CD4-positive, alpha-beta T cell (primary cell): ENCODE results near the gene PRDM16. TPM values are rescaled to one million over a fixed set of nuclear protein-coding genes. Genes with fewer than 3 reads are reported as not detected.

Experiments used
- ATAC-seq: fragments of 200-7000 bp; cut with Tn5 transposase; one replicate; pipeline ENCODE4 v1.10.0; 2022; ENCODE audit warnings: mild to moderate bottlenecking; ENCODE audit not compliant: poor library complexity
- CTCF ChIA-PET: fragments of 350-600 bp; sonication (Branson Sonifier 250); formaldehyde crosslinking; loops from one replicate; lab custom pipeline; 2021; ENCODE audit warnings: antibody characterized with exemption, inconsistent platforms; lab: Charles Lee
- POLR2A ChIA-PET: fragments of 350-600 bp; sonication (Branson Sonifier 250); formaldehyde crosslinking; loops from one replicate; lab custom pipeline; 2021; ENCODE audit warnings: antibody characterized with exemption, inconsistent platforms; lab: Charles Lee
- DNase-seq, 14 experiments: peaks; one replicate each; pipeline ENCODE4 v3.0.0-alpha.2; 2013 to 2020; ENCODE audit warnings: mixed read lengths in 2 of 14
- H3K27ac ChIP-seq, 2 donors: one replicate each; pipeline versions ENCODE4 v1.5.1 to v1.7.0; 2013; ENCODE audit warnings: low read length in 2 of 2, low read depth in 1 of 2, mild to moderate bottlenecking in 1 of 2
- H3K27me3 ChIP-seq, 2 experiments: 1 replicate in 1 of 2; 2 replicates in 1 of 2; pipeline versions ENCODE4 v1.6.1 to v1.7.0; 2013; ENCODE audit warnings: low read length in 2 of 2, control low read depth in 1 of 2, mild to moderate bottlenecking in 1 of 2, moderate library complexity in 1 of 2; ENCODE audit not compliant: insufficient read depth in 2 of 2, control insufficient read depth in 1 of 2
- H3K36me3 ChIP-seq: one replicate; pipeline ENCODE4 v1.6.1; 2013; ENCODE audit warnings: low read length, control low read depth; ENCODE audit not compliant: insufficient read depth
- H3K4me1 ChIP-seq: one replicate; pipeline ENCODE4 v1.6.1; 2013; ENCODE audit warnings: low read length, control low read depth; ENCODE audit not compliant: insufficient read depth
- H3K4me3 ChIP-seq: one replicate; pipeline ENCODE4 v1.5.1; 2013; ENCODE audit warnings: mild to moderate bottlenecking, low read length, moderate library complexity
- H3K9me3 ChIP-seq, 2 experiments: 1 replicate in 1 of 2; 2 replicates in 1 of 2; pipeline versions ENCODE4 v1.6.1 to v1.7.0; 2013; ENCODE audit warnings: low read length in 2 of 2, mild to moderate bottlenecking in 2 of 2, control low read depth in 1 of 2, moderate library complexity in 1 of 2; ENCODE audit not compliant: control insufficient read depth in 1 of 2, insufficient read depth in 1 of 2
- H3K27ac Mint-ChIP-seq: one replicate; pipeline ENCODE4 v1.8.0; 2020; ENCODE audit warnings: mixed read lengths
- H3K27me3 Mint-ChIP-seq: one replicate; pipeline ENCODE4 v1.8.0; 2021; ENCODE audit warnings: mixed read lengths
- H3K36me3 Mint-ChIP-seq: one replicate; pipeline ENCODE4 v1.8.0; 2021; ENCODE audit warnings: low read depth, mixed read lengths
- H3K4me1 Mint-ChIP-seq: one replicate; pipeline ENCODE4 v1.8.0; 2021; ENCODE audit warnings: low read depth, mixed read lengths
- H3K4me3 Mint-ChIP-seq: one replicate; pipeline ENCODE4 v1.8.0; 2020; ENCODE audit warnings: mild to moderate bottlenecking, mixed read lengths
- H3K9me3 Mint-ChIP-seq: one replicate; pipeline ENCODE4 v1.8.0; 2020; ENCODE audit warnings: mixed read lengths
- intact Hi-C, 2 experiments: fragments of 100-400 bp; cut with DNase I in 1 of 2; cut with micrococcal nuclease in 1 of 2; formaldehyde crosslinking; loops; one replicate each; pipeline versions ENCODE4 v1.15.1 to v1.9.0; 2023 to 2025; cut with DNase I, micrococcal nuclease
- total RNA-seq, 174 experiments: library from RNA in 2 of 174; stranded (reverse) in 2 of 174; gene quantifications; one replicate each; pipeline ENCODE4 v1.2.3 and lab custom pipeline; 2021 to 2026
- TF ChIP-seq, protein P1 (sequence below): fragments of 200-600 bp; IDR thresholded peaks from one replicate; pipeline ENCODE4 v1.8.0; 2022; ENCODE audit warnings: antibody characterized with exemption, mild to moderate bottlenecking

PRDM16 gene
- total RNA-seq, 2 experiments from 2014 or later = not detected

GRCh38 chr1:3290915-3291314 lies 221.9 kb downstream of the PRDM16 start:
- H3K4me1 Mint-ChIP-seq = no peaks in the 10 kb centered on the region
- Histone ChIP-seq H3K36me3 (no peaks in the 10 kb centered on the region), H3K9me3 (no peaks in the 10 kb centered on the region), H3K4me1 (no peaks in the 10 kb centered on the region), H3K4me3 (no peak overlapping the region), H3K27me3 (no peaks in the 10 kb centered on the region), H3K27ac (no peak overlapping the region)
- no peaks in the 10 kb centered on the region for H3K36me3 Mint-ChIP-seq
- no peak for ATAC-seq
- H3K4me3 Mint-ChIP-seq = no peak overlapping the region
- H3K9me3 Mint-ChIP-seq = no peaks in the 10 kb centered on the region
- TF ChIP-seq, protein P1, sequence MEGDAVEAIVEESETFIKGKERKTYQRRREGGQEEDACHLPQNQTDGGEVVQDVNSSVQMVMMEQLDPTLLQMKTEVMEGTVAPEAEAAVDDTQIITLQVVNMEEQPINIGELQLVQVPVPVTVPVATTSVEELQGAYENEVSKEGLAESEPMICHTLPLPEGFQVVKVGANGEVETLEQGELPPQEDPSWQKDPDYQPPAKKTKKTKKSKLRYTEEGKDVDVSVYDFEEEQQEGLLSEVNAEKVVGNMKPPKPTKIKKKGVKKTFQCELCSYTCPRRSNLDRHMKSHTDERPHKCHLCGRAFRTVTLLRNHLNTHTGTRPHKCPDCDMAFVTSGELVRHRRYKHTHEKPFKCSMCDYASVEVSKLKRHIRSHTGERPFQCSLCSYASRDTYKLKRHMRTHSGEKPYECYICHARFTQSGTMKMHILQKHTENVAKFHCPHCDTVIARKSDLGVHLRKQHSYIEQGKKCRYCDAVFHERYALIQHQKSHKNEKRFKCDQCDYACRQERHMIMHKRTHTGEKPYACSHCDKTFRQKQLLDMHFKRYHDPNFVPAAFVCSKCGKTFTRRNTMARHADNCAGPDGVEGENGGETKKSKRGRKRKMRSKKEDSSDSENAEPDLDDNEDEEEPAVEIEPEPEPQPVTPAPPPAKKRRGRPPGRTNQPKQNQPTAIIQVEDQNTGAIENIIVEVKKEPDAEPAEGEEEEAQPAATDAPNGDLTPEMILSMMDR = no peak
- CTCF ChIA-PET = no interaction called here
- POLR2A ChIA-PET = no interaction called here
- no peak overlapping the region for H3K27ac Mint-ChIP-seq
- no peak for DNase-seq
- H3K27me3 Mint-ChIP-seq = no peaks in the 10 kb centered on the region
- intact Hi-C loops = no loop called here

- Mint-ChIP-seq H3K9me3 (no peaks in the 10 kb centered on the region), H3K4me3 (no peak overlapping the region), H3K27ac (no peak overlapping the region), H3K4me1 (no peaks in the 10 kb centered on the region), H3K36me3 (no peaks in the 10 kb centered on the region), H3K27me3 (no peaks in the 10 kb centered on the region)
- intact Hi-C loops = no loop called here
- no peaks in the 10 kb centered on the region for H3K9me3 ChIP-seq
- H3K27me3 ChIP-seq = no peaks in the 10 kb centered on the region
- no peak overlapping the region for H3K27ac ChIP-seq
- no peak for DNase-seq
- H3K4me3 ChIP-seq = no peak overlapping the region
- no peak for ATAC-seq
- TF ChIP-seq, protein P1 = no peak
- no peaks in the 10 kb centered on the region for H3K4me1 ChIP-seq
- CTCF ChIA-PET = no interaction called here
- POLR2A ChIA-PET = no interaction called here
- H3K36me3 ChIP-seq = no peaks in the 10 kb centered on the region
Observed at GRCh38 chr1:3292051-3292722, 223.2 kb downstream of the PRDM16 start.

- H3K27ac ChIP-seq = no peak overlapping the region
- Mint-ChIP-seq H3K27me3 (no peaks in the 10 kb centered on the region), H3K9me3 (no peaks in the 10 kb centered on the region), H3K36me3 (no peaks in the 10 kb centered on the region), H3K4me1 (no peaks in the 10 kb centered on the region), H3K27ac (no peak overlapping the region), H3K4me3 (no peak overlapping the region)
- POLR2A ChIA-PET = no interaction called here
- intact Hi-C loops = no loop called here
- ATAC-seq (no peak), DNase-seq (no peak)
- H3K4me3 ChIP-seq = no peak overlapping the region
- no peaks in the 10 kb centered on the region for H3K4me1 ChIP-seq
- H3K9me3 ChIP-seq = no peaks in the 10 kb centered on the region
- CTCF ChIA-PET = no interaction called here
- H3K36me3 ChIP-seq = no peaks in the 10 kb centered on the region
- H3K27me3 ChIP-seq = no peaks in the 10 kb centered on the region
- TF ChIP-seq, protein P1 = no peak
Observed at GRCh38 chr1:3292868-3293562, 224.0 kb downstream of the PRDM16 start.
